Epithelial cell of prostate (primary cell): Measurements from ENCODE around the gene ATP5F1C.
"Not testable (repeated sequence)": the region's sequence is repeated elsewhere in the genome, so short reads cannot be mapped to it uniquely, and the experiment has no call there.

Experiments used
- DNase-seq: peaks from one replicate; pipeline ENCODE4 v3.0.0-alpha.2; 2011; ENCODE audit warnings: low read depth, low spot score
- H3K27ac ChIP-seq: fragments of 450-650 bp; 2 replicates; pipeline ENCODE4 v1.5.1; 2017; ENCODE audit warnings: mild to moderate bottlenecking

ATP5F1C gene

GRCh38 chr10:7789390-7789789, 1.4 kb downstream of the ATP5F1C start:
- peak overlapping the region; percentile 62 for H3K27ac ChIP-seq

GRCh38 chr10:7792541-7792940, 4.6 kb downstream of the ATP5F1C start:
- no peak for DNase-seq
- H3K27ac ChIP-seq = no peak overlapping the region

More at GRCh38 chr10:7789390-7789789, 1.4 kb downstream of the ATP5F1C start:
- DNase-seq = no peak

GRCh38 chr10:7794251-7795026, 6.5 kb downstream of the ATP5F1C start:
- DNase-seq = no peak
- H3K27ac ChIP-seq = no peak overlapping the region

- no peak for DNase-seq
- no peak overlapping the region for H3K27ac ChIP-seq
These were observed 7.6 kb downstream of the ATP5F1C start for GRCh38 chr10:7795605-7796004.

- H3K27ac ChIP-seq = peak overlapping the region; percentile 16
- no peak for DNase-seq
These were observed 9.6 kb downstream of the ATP5F1C start for GRCh38 chr10:7797582-7797981.

- no peak for DNase-seq
- H3K27ac ChIP-seq = no peak overlapping the region
These were observed 14.6 kb downstream of the ATP5F1C start for GRCh38 chr10:7802606-7803005.

GRCh38 chr10:7804216-7804615, 16.2 kb downstream of the ATP5F1C start:
- DNase-seq = no peak
- no peak overlapping the region for H3K27ac ChIP-seq

GRCh38 chr10:7804741-7805140, 16.8 kb downstream of the ATP5F1C start:
- H3K27ac ChIP-seq = no peak overlapping the region
- DNase-seq = no peak

GRCh38 chr10:7808686-7809267, 20.8 kb downstream of the ATP5F1C start:
- no peak for DNase-seq
- H3K27ac ChIP-seq = no peak overlapping the region

- no peak for DNase-seq
- H3K27ac ChIP-seq = peak overlapping the region; percentile 2
These were observed 22.5 kb downstream of the ATP5F1C start for GRCh38 chr10:7810443-7810842.

GRCh38 chr10:7811000-7811399, 23.0 kb downstream of the ATP5F1C start:
- DNase-seq = no peak
- peak overlapping the region; percentile 2 for H3K27ac ChIP-seq

- H3K27ac ChIP-seq, DNase-seq: not testable (repeated sequence)
These were observed 23.8 kb downstream of the ATP5F1C start for GRCh38 chr10:7811743-7812142.

GRCh38 chr10:7813481-7813880, 25.5 kb downstream of the ATP5F1C start:
- no peak overlapping the region for H3K27ac ChIP-seq
- no peak for DNase-seq

- DNase-seq = no peak
- H3K27ac ChIP-seq = peak overlapping the region; percentile 34
These were observed 29.6 kb downstream of the ATP5F1C start for GRCh38 chr10:7817576-7817975.

GRCh38 chr10:7817984-7818294, 30.0 kb downstream of the ATP5F1C start:
- DNase-seq = no peak
- peak overlapping the region; percentile 34 for H3K27ac ChIP-seq

- H3K27ac ChIP-seq = peak within 1 kb of the TSS; percentile 34
- peak; percentile 29 for DNase-seq
These were observed 30.5 kb downstream of the ATP5F1C start, which contains the start of gene TAF3 for GRCh38 chr10:7818295-7819120. Gene TAF3, plus strand, starts transcription at chr10:7818505. Its CDS starts 205 bp downstream, at chr10:7818710.

GRCh38 chr10:7819121-7819460, 31.1 kb downstream of the ATP5F1C start:
- no peak overlapping the region for H3K27ac ChIP-seq
- no peak for DNase-seq

- H3K27ac ChIP-seq = no peak overlapping the region
- no peak for DNase-seq
These were observed 36.3 kb downstream of the ATP5F1C start for GRCh38 chr10:7824251-7824650.

- no peak for DNase-seq
These were observed 39.0 kb downstream of the ATP5F1C start for GRCh38 chr10:7826971-7827370.

GRCh38 chr10:7829289-7829834, 41.4 kb downstream of the ATP5F1C start:
- no peak overlapping the region for H3K27ac ChIP-seq
- no peak for DNase-seq

More at GRCh38 chr10:7826971-7827370, 39.0 kb downstream of the ATP5F1C start:
- H3K27ac ChIP-seq = no peak overlapping the region

- H3K27ac ChIP-seq = no peak overlapping the region
- no peak for DNase-seq
These were observed 44.1 kb downstream of the ATP5F1C start for GRCh38 chr10:7832060-7832459.
